ENCODE results near the gene WDR20.

The WDR20 gene

GRCh38 chr14:102196902-102197230 lies 57.2 kb downstream of the WDR20 start:
- DNase-seq (ENCODE audit: low read depth, low spot score): no peak

- DNase-seq (ENCODE audit: low read depth, low spot score): no peak
Observed at GRCh38 chr14:102197317-102197853, 57.7 kb downstream of the WDR20 start.

- no peak for DNase-seq (ENCODE audit: low read depth, low spot score)
Observed at GRCh38 chr14:102200690-102201352, 61.1 kb downstream of the WDR20 start.

GRCh38 chr14:102201353-102201738 lies 61.6 kb downstream of the WDR20 start:
- no peak for DNase-seq (ENCODE audit: low read depth, low spot score)

- DNase-seq (ENCODE audit: low read depth, low spot score): no peak
Observed at GRCh38 chr14:102201776-102202175, 62.1 kb downstream of the WDR20 start.

- no peak for DNase-seq (ENCODE audit: low read depth, low spot score)
Observed at GRCh38 chr14:102202944-102203343, 63.2 kb downstream of the WDR20 start.

GRCh38 chr14:102203382-102203781 lies 63.7 kb downstream of the WDR20 start:
- no peak for DNase-seq (ENCODE audit: low read depth, low spot score)

- no peak for DNase-seq (ENCODE audit: low read depth, low spot score)
Observed at GRCh38 chr14:102205560-102205959, 65.9 kb downstream of the WDR20 start.

- no peak for DNase-seq (ENCODE audit: low read depth, low spot score)
Observed at GRCh38 chr14:102206918-102207317, 67.2 kb downstream of the WDR20 start.

GRCh38 chr14:102207831-102208365 lies 68.2 kb downstream of the WDR20 start:
- no peak for DNase-seq (ENCODE audit: low read depth, low spot score)

- DNase-seq (ENCODE audit: low read depth, low spot score): no peak
Observed at GRCh38 chr14:102208741-102209140, 69.0 kb downstream of the WDR20 start.

GRCh38 chr14:102209224-102209966 lies 69.7 kb downstream of the WDR20 start:
- DNase-seq (ENCODE audit: low read depth, low spot score): no peak

- DNase-seq (ENCODE audit: low read depth, low spot score): no peak
Observed at GRCh38 chr14:102210421-102211042, 70.8 kb downstream of the WDR20 start.

GRCh38 chr14:102211240-102211639 lies 71.5 kb downstream of the WDR20 start:
- no peak for DNase-seq (ENCODE audit: low read depth, low spot score)

GRCh38 chr14:102212356-102212755 lies 72.7 kb downstream of the WDR20 start:
- no peak for DNase-seq (ENCODE audit: low read depth, low spot score)

- no peak for DNase-seq (ENCODE audit: low read depth, low spot score)
Observed at GRCh38 chr14:102212845-102213244, 73.1 kb downstream of the WDR20 start.

GRCh38 chr14:102213470-102213869 lies 73.8 kb downstream of the WDR20 start:
- DNase-seq (ENCODE audit: low read depth, low spot score): no peak

GRCh38 chr14:102213984-102214658 lies 74.4 kb downstream of the WDR20 start:
- no peak for DNase-seq (ENCODE audit: low read depth, low spot score)

GRCh38 chr14:102215071-102215470 lies 75.4 kb downstream of the WDR20 start:
- DNase-seq (ENCODE audit: low read depth, low spot score): no peak

- DNase-seq (ENCODE audit: low read depth, low spot score): no peak
Observed at GRCh38 chr14:102215576-102216250, 76.0 kb downstream of the WDR20 start.

- DNase-seq (ENCODE audit: low read depth, low spot score): no peak
Observed at GRCh38 chr14:102217399-102217798, 77.7 kb downstream of the WDR20 start.
